GM20431 (cell line): ENCODE results near the gene CTNNBIP1.

ENCODE experiments used
- in situ Hi-C: fragments of 300-500 bp; cut with MseI, MboI; formaldehyde crosslinking; loops from one replicate; pipeline ENCODE4 v1.15.0; 2020; ENCODE audit warnings: low sequenced_read_pairs; ENCODE audit not compliant: unreplicated experiment

CTNNBIP1 gene

GRCh38 chr1:9861360-9861759, 48.7 kb downstream of the CTNNBIP1 start:
- in situ Hi-C loops: loop anchor here (10.0 to 25.0 kb wide), 2 partner anchors 77 to 249 kb away; no protein-coding TSS in a partner anchor

DNA sequence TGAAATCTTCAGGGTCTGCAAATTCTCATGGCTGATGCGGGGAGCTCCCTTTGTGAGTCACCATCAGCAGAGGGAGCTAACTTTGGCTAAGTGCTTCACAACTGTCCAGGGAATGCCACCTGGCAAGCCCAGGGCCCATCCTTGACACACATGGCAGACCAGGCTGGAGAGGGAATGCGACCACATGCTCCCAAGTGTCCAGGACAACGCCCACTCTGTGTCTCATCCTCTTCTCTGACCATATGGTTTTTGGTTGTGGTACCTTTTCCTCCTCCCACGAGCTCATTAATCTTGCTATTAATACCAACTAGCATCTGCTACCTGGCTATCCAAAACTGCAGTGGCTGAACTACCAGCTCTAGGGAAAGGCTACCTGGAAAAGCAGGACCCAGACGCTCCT, 49.2 kb downstream of the CTNNBIP1 start:
- in situ Hi-C loops: loop anchor here (10.0 to 25.0 kb wide), 2 partner anchors 76 to 249 kb away; no protein-coding TSS in a partner anchor

DNA sequence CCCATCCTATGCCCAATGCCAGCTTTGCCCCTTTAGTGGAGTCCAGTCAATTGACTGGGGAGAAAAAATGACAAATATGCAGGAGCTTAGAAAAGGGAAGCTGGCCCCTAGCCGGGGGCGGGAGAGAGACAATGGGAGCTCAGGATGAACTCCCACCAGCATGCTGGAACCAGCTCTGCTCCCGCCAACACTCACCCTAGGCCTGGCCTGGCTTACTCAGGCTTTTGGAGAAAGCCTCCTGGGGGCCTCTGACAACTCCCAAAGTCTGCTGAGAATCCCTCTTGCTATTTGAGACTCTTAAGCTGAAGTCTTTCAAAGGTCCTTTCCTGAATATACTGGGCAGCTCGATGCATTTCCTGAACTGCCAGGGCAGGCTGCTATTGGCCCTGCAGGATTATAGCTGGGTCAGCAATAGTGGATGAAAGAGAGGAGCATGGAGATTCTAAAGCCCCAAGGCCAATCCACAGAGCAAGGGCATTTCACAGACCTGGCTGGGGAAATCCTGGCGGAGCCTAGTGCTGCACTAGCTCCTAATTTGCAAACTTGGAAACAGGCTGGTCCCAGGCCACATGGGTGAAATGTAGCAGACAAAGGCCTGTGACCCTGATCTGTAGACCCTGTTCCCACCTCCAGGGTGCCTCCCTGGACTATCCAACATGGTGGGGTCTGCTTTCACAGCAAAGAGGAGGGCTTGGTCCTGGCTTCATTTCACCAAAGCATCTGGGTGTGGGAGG, 50.6 kb downstream of the CTNNBIP1 start:
- in situ Hi-C loops: loop anchor here (10.0 to 25.0 kb wide), 2 partner anchors 75 to 247 kb away; no protein-coding TSS in a partner anchor

DNA sequence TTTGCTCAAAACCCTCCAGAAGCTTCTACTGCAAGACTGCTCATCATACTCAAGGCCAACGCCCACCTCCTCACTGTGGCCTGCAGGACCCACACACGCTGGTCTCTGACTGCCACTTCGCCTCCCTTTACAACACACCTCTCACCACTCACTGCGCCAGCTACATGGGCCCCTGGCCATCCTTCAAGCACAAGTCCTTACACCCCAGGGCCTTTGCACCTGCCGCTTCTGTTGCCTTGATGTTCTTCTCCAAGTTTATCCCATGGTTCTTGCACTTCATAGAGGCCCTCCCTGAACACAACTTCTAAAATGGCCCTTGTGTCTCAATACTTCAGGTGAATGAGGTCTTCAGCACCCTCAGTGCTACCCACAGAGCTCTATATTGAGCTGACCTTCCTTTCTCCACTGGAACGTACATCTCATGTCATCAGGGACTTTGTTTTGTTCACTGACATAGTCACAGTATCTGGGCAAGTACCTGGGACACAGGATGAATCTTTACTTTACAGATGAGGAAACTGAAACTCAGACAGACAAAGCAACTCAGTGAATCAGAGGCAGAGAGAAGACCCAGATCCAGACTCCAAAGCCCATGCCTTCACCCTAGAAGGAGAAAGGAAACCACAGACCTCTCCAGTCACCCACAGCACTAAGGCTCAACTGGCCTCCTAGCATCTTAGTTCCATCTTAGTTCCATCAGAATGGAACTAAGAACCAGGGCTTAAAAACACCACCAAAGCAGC, 51.6 kb downstream of the CTNNBIP1 start:
- in situ Hi-C loops: loop anchor here (25.0 kb wide), 1 partner anchor 246 kb away; no protein-coding TSS in a partner anchor

DNA sequence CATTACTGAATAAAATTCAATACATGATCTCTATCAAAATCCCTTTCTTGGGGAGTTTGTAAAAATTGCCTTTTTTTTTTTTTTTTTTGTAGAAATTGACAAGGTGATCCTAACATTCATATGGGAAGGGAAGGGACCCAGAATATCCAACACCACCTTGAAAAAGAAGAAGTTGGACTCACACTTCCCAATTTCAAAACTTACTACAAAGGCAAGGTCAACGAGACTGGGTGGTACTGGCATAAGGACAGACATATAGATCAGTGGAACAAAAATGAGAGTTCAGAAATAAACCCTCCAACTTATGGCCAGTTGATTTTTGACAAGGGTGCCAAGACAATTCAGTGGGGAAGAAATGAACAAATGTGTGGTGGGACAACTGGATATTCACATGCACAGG, 54.9 kb downstream of the CTNNBIP1 start:
- in situ Hi-C loops: loop anchor here (25.0 kb wide), 1 partner anchor 243 kb away; no protein-coding TSS in a partner anchor

GRCh38 chr1:9853249-9853595, 56.8 kb downstream of the CTNNBIP1 start:
- in situ Hi-C loops: loop anchor here (25.0 kb wide), 1 partner anchor 241 kb away; no protein-coding TSS in a partner anchor

GRCh38 chr1:9852410-9853248, 57.4 kb downstream of the CTNNBIP1 start:
- in situ Hi-C loops: loop anchor here (25.0 kb wide), 1 partner anchor 240 kb away; no protein-coding TSS in a partner anchor

GRCh38 chr1:9852004-9852403, 58.1 kb downstream of the CTNNBIP1 start:
- in situ Hi-C loops: loop anchor here (25.0 kb wide), 1 partner anchor 240 kb away; no protein-coding TSS in a partner anchor

- in situ Hi-C loops: loop anchor here (25.0 kb wide), 1 partner anchor 238 kb away; no protein-coding TSS in a partner anchor
These were observed 59.5 kb downstream of the CTNNBIP1 start for GRCh38 chr1:9850442-9851162.

GRCh38 chr1:9849691-9850441, 60.2 kb downstream of the CTNNBIP1 start:
- in situ Hi-C loops: loop anchor here (25.0 kb wide), 1 partner anchor 238 kb away; no protein-coding TSS in a partner anchor

DNA sequence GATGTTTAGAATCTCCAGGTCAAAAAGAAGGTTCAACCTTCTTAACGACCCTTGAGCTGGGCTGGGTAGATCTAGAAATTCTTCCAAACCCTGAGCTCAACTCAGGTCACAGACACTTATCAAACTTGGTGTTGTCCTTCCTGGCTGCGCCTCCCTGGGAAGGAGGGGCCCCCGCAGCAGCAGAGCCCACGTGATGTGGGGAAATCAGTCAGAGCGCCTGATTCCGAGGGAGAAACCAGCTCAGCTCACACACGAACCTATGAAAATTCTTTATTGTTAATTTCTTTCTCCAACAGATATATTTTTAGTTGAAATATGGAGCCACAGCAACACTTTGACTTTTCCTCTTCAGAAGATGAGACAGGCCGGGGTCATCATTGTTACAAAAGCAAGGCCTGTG, 62.0 kb downstream of the CTNNBIP1 start:
- in situ Hi-C loops: no loop called here

DNA sequence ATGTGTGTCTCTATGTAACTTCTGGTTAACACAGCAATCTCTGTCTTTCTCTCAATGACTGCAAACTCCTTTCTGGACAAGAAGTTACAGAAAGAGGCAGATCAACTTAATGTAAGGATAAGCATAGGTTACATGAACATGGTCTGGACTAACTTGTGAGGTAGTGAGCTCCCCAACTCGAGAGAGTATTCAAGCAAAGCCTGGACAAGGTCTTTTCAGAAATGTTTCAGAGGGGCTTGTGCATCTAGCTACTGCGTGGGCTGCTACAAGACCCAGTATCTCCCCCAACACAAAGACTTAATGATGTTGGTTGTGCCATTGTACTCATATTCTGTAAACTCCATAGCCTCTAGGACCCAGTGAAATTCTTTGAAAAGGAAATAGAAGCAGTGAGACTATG, 62.8 kb downstream of the CTNNBIP1 start:
- in situ Hi-C loops: no loop called here

DNA sequence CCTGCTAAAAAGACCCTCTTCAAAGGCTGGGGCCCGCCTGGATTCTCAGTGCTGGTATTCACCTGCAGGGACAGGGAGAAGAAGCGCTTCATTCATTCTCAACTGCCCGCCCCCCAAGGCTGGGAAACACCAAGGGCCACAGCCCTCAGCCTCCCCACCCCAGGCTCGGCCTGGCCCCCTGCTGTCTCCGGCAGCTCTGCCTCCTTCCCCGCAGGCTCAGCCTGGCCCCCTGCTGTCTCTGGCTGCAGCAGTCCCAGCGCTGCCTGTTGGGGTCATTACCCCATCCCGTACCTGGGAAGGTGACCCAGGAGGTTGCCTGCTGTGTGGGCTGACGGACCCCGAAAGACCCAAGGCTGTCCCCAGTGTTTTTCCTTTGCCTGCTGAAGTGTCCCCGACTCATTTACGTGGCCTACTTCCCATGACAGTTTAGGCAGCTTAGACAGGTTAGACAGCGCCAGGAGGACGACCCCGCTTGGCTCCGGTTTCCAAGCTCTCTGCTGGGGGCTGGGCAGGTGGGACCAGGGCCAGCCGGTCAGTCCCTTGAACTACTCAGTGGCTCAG, 63.4 kb downstream of the CTNNBIP1 start:
- in situ Hi-C loops: no loop called here

DNA sequence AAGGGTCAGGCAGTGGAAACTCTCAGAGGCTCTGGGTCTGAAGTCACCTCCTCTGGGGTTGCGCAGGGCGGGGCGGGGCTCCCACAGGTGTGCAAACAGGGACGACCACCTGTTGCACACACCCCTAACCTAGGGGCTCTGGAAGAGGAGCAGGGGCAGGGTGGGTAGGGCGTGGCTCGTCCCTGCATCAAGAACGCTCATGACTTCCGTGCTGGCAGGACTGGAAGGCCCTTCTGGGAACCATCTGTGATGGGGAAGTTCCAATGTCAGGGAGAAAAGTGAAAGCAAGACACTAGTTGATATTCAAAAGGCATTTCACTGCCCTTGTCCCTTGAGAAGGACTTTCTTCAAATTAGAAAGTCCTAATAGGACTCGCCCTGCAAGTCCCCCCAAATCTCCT, 64.2 kb downstream of the CTNNBIP1 start:
- in situ Hi-C loops: no loop called here

DNA sequence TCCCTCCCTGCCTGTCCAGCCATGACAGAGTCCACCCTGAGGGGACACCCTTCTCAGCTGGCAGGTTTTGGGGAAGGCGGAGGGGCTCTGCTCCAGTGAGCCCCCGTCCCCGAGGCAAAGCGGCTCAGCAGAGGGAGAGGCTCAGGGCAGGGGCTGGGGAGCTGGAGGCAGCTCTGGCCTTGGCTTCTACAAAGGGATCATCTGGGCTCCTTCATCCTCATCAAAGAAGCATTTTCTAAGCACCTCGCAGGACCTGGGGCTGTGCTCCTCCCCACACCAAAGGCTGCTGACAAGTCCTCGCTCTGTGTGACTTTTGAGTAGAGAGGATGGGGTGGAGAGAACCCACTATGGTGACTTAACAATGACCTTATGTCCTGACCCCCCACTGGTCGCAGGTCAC, 65.3 kb downstream of the CTNNBIP1 start:
- in situ Hi-C loops: no loop called here

- in situ Hi-C loops: no loop called here
These were observed 66.0 kb downstream of the CTNNBIP1 start for GRCh38 chr1:9844106-9844505.

GRCh38 chr1:9843576-9843945, 66.5 kb downstream of the CTNNBIP1 start:
- in situ Hi-C loops: no loop called here

- in situ Hi-C loops: no loop called here
These were observed 67.1 kb downstream of the CTNNBIP1 start for GRCh38 chr1:9842781-9843575.
